IgD-negative memory B cell (primary cell): ENCODE measurements around the gene RGS7. TPM values are rescaled to one million over a fixed set of nuclear protein-coding genes. Genes with fewer than 3 reads are reported as not detected.
"Not testable (repeated sequence)": the region's sequence is repeated elsewhere in the genome, so short reads cannot be mapped to it uniquely, and the experiment has no call there.

ENCODE experiments used
- H3K27ac Mint-ChIP-seq, 3 donors: one replicate each; pipeline ENCODE4 v1.8.0; 2020 to 2022; ENCODE audit warnings: mild to moderate bottlenecking in 3 of 3, mixed read lengths in 3 of 3, moderate library complexity in 1 of 3
- H3K27me3 Mint-ChIP-seq: one replicate; pipeline ENCODE4 v1.8.0; 2021; ENCODE audit warnings: mixed read lengths
- H3K36me3 Mint-ChIP-seq: one replicate; pipeline ENCODE4 v1.8.0; 2020; ENCODE audit warnings: mild to moderate bottlenecking, mixed read lengths
- H3K4me1 Mint-ChIP-seq, 3 donors: one replicate each; pipeline ENCODE4 v1.8.0; 2020 to 2022; ENCODE audit warnings: mixed read lengths in 3 of 3, mild to moderate bottlenecking in 1 of 3
- H3K4me3 Mint-ChIP-seq, 4 donors: one replicate each; pipeline ENCODE4 v1.8.0; 2020 to 2022; ENCODE audit warnings: mild to moderate bottlenecking in 4 of 4, mixed read lengths in 4 of 4, moderate library complexity in 3 of 4
- H3K9me3 Mint-ChIP-seq, 3 donors: one replicate each; pipeline ENCODE4 v1.8.0; 2020 to 2021; ENCODE audit warnings: mixed read lengths in 3 of 3, mild to moderate bottlenecking in 1 of 3
- polyA plus RNA-seq: library from polyadenylated mRNA; unstranded; fragments of 300-500 nt; fragmentation: Illumina TruSeq; gene quantifications from one replicate; pipeline ENCODE4 v1.2.3, GENCODE V29; 2021

Gene RGS7
- polyA plus RNA-seq, 1 donor from 2014 or later = 0.54 TPM

DNA sequence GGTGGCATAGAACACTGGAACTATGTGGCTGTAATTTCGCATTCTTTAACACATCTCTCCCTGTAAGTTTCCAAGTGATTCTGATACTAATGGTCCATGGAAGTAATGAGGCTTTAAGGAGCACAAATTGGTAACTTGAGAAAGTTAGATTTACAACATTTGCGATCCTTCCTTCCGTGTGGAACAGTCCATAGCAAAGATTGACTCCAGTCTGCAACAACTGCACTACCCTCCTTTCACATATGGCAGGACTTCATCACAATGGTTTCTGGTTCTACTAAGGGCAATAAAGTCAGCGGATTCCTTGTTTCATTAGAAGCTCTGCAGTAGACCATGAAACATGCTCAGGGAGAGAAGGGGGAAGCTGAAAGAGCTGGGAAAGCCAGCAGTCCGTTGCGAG is 261.2 kb downstream of the RGS7 start:
- Mint-ChIP-seq H3K27me3 (no peaks in the 10 kb centered on the region), H3K4me3 (no peak overlapping the region), H3K36me3 (no peaks in the 10 kb centered on the region), H3K9me3 (peaks cover 0 to 3% (median 2%) of the 10 kb centered on the region in 3 donors), H3K27ac (no peak overlapping the region), H3K4me1 (no peaks in the 10 kb centered on the region)

DNA sequence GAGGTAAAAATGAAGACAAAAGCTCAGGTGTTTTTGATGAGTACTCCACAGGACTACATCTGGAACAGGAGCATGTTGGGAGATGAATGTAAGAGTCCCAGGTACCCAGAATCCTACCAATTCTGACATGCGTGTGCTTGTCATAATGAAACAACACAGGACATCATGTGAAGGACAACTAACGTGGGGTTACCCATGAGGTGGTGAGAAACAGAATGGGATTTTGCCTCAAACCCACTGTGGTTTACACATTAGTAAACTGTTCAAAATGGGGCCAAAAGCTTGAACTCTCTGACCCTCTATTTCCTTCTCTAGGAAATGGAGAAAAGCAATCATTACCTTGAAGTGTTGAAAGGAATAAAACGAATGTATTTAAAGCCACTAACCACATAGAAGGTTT is 266.2 kb downstream of the RGS7 start:
- Mint-ChIP-seq H3K4me3 (no peak overlapping the region), H3K9me3 (peaks cover 0 to 2% (median under 1%) of the 10 kb centered on the region in 3 donors)

DNA sequence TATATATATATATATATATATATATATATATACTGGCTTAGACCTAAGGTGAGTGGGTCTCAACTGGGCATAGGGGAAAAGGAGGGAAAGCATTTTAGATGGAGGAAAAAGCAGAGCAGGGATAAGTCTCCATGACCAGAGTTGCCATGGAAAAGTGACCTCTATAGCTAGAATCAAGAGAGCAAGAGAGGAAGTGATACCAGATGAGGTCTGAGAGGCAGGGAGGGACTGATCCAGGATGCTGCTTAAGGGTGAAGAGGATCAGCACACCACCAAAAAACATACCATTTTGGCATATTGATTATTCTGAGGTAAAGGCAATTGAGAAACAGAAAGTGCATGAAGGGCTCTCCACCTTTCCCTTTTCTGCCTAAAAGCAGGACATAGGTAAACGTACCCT is 267.9 kb downstream of the RGS7 start:
- not testable (repeated sequence) for H3K9me3 Mint-ChIP-seq, H3K36me3 Mint-ChIP-seq, H3K27me3 Mint-ChIP-seq, H3K4me3 Mint-ChIP-seq, H3K27ac Mint-ChIP-seq, H3K4me1 Mint-ChIP-seq

More for the DNA sequence above, 266.2 kb downstream of the RGS7 start:
- peaks cover 2% of the 10 kb centered on the region for H3K36me3 Mint-ChIP-seq
- H3K27ac Mint-ChIP-seq = no peak overlapping the region
- H3K4me1 Mint-ChIP-seq = peaks cover 0 to 8% (median 1%) of the 10 kb centered on the region in 3 donors
- H3K27me3 Mint-ChIP-seq = no peaks in the 10 kb centered on the region

DNA sequence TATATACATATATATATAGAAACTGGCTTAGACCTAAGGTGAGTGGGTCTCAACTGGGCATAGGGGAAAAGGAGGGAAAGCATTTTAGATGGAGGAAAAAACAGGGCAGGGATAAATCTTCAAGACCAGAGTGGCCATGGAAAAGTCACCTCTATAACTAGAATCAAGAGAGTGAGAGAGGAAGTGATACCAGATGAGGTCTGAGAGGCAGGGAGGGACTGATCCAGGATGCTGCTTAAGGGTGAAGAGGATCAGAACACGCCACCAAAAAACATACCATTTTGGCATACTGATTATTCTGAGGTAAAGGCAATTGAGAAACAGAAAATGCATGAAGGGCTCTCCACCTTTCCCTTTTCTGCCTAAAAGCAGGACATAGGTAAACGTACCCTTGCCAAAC is 268.9 kb downstream of the RGS7 start:
- H3K27me3 Mint-ChIP-seq, H3K36me3 Mint-ChIP-seq, H3K4me1 Mint-ChIP-seq, H3K4me3 Mint-ChIP-seq, H3K27ac Mint-ChIP-seq, H3K9me3 Mint-ChIP-seq: not testable (repeated sequence)

DNA sequence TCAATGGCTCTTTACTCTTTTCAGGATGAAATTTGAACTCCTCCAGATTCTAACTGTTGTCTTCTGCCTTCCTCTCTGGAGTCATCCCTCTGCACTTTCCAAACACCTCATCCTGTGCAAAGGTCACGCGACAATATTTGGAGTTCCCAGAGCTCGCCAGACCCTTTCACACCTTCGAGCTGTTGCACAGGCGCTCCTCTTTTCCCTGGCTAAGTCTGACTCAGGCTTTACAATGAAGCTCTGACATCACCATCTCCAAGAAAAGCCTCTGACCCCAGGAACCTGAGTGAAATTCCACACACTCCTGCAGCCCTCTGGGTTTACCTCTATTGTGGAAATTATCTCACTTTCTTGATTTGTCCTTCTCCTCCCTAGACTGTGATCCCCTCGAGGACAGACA is 270.3 kb downstream of the RGS7 start:
- Mint-ChIP-seq H3K27ac (no peak overlapping the region), H3K36me3 (peaks cover 2% of the 10 kb centered on the region), H3K4me1 (peaks cover 0 to 8% (median 1%) of the 10 kb centered on the region in 3 donors)

DNA sequence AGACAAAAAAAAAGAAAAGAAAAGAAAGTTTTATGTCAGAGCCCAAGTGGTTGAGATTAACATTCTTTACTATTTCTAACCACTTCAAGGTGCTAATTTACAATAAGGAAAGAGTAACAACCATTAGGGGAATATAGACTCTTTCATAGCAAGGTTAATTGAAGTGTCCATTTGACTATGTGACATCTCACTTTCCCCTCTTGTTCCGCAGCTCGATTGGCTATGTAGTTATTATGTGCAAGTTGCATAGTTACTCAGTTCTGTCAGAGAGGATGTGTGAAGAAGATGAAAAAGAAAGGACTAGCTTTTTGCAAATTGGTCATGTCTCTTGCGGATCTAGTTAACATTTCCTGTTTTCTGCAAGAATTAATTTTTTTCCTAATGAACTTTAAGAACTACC is 273.7 kb downstream of the RGS7 start:
- no peak overlapping the region for H3K27ac Mint-ChIP-seq
- H3K4me3 Mint-ChIP-seq = no peak overlapping the region
- H3K9me3 Mint-ChIP-seq = peaks cover 0 to 1% (median 0%) of the 10 kb centered on the region in 3 donors
- no peaks in the 10 kb centered on the region for H3K27me3 Mint-ChIP-seq
- peaks cover 0 to 4% (median 1%) of the 10 kb centered on the region in 3 donors for H3K4me1 Mint-ChIP-seq
- no peaks in the 10 kb centered on the region for H3K36me3 Mint-ChIP-seq

More for the DNA sequence above, 270.3 kb downstream of the RGS7 start:
- Mint-ChIP-seq H3K9me3 (peaks cover 0 to under 1% (median 0%) of the 10 kb centered on the region in 3 donors), H3K27me3 (no peaks in the 10 kb centered on the region), H3K4me3 (no peak overlapping the region)

DNA sequence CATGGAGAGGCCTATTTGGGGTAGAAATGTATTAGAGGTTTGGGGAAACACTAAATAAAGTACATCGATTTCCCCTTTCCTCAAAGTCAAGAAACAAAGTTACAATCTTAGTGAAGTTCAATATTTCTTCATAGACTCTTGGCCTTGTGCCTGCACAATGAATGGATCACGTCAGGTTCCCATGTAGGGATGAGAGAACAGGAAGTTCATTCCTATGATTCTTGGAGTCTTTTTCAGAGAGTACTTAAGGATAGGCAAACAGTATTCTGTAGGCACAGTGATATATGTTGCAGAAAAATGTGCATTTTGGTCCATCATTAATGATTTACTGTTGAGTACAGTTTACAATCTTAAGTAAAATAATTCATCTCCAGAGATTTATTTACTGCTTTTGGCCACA is 275.5 kb downstream of the RGS7 start:
- H3K27me3 Mint-ChIP-seq = no peaks in the 10 kb centered on the region
- no peak overlapping the region for H3K4me3 Mint-ChIP-seq
- H3K36me3 Mint-ChIP-seq = no peaks in the 10 kb centered on the region
- peaks cover 0 to 1% (median 0%) of the 10 kb centered on the region in 3 donors for H3K9me3 Mint-ChIP-seq
- H3K27ac Mint-ChIP-seq = no peak overlapping the region
- no peaks in the 10 kb centered on the region for H3K4me1 Mint-ChIP-seq

DNA sequence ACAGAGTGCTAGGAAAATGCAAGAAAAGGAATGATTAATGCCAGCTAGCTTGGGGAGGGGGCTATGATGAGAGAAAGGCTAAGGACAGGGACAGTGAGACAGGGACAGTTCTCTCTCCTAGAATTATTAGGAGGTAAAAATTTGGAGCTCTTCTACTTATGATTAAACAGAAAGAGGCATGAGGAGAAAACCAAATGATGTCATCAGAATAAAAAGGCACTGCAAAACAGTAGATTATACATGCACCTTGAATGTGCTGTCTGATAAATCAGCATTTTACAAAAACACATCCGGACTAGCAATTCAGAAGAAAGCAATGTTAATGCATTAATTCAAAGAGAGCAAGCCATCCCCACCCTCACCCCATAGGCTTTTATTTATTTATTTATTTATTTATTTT is 277.5 kb downstream of the RGS7 start:
- Mint-ChIP-seq H3K27ac (no peak overlapping the region), H3K27me3 (no peaks in the 10 kb centered on the region), H3K36me3 (no peaks in the 10 kb centered on the region), H3K9me3 (peaks cover 0 to 1% (median 0%) of the 10 kb centered on the region in 3 donors), H3K4me3 (no peak overlapping the region), H3K4me1 (no peaks in the 10 kb centered on the region)

DNA sequence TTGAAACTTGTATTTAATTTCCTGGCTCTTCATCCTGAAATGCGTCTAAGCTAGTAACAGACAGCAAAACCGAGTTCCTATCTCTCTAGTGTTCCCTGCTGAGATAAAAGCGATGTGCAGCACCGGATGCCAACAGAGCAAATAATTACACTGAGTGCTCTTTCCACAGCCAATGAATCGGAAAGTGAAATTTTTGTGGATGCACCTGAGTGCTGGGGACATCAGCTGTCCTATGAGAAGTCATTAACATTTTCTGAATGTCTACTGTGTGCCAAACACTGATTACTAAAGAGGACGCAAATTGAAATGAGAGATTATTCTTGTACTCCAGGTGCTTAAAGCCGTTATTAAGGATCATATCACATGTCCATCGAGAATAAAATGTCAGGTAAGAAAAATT is 278.0 kb downstream of the RGS7 start:
- no peaks in the 10 kb centered on the region for H3K36me3 Mint-ChIP-seq
- H3K27ac Mint-ChIP-seq = no peak overlapping the region
- no peaks in the 10 kb centered on the region for H3K4me1 Mint-ChIP-seq
- H3K27me3 Mint-ChIP-seq = no peaks in the 10 kb centered on the region
- H3K4me3 Mint-ChIP-seq = no peak overlapping the region
- H3K9me3 Mint-ChIP-seq = peaks cover 0 to 1% (median 0%) of the 10 kb centered on the region in 3 donors

DNA sequence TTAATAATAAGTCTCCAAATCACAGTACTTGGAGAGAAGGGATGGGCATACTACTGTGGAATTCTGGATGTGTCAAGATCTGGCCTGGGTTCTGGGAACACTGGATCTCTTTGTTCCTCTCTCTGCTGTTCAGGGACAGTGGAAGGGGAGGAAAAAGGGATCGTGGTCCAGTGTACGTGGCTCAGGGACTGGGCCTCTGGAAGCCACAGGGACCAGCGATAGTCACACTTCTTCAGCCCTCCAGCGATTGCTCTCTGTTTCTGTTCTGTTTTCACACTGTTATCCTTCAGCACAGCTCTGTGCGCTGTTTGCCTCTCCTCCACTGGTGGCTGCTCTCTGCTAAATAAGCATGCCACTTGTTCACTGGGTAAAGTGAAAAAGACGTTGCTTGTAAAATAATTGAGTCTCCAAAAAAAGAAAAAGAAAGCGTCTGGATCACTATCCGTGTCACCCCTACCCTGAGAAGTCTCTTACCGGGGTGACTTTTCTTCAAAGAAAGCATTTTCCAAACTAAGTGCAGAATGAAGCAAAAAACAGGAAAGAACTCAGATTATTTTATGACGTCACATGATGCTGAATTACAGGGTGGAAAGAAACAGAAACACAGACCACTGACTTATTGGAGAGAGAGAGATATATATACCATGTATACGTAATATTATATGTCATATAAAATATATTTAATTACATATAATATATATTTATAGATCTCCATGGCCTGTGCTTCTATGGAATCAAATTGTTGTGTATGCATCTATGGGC is 279.4 kb downstream of the RGS7 start:
- no peak overlapping the region for H3K4me3 Mint-ChIP-seq
- no peaks in the 10 kb centered on the region for H3K27me3 Mint-ChIP-seq
- no peaks in the 10 kb centered on the region for H3K4me1 Mint-ChIP-seq
- H3K9me3 Mint-ChIP-seq = peaks cover 0 to 3% (median 0%) of the 10 kb centered on the region in 3 donors
- H3K36me3 Mint-ChIP-seq = no peaks in the 10 kb centered on the region
- no peak overlapping the region for H3K27ac Mint-ChIP-seq

DNA sequence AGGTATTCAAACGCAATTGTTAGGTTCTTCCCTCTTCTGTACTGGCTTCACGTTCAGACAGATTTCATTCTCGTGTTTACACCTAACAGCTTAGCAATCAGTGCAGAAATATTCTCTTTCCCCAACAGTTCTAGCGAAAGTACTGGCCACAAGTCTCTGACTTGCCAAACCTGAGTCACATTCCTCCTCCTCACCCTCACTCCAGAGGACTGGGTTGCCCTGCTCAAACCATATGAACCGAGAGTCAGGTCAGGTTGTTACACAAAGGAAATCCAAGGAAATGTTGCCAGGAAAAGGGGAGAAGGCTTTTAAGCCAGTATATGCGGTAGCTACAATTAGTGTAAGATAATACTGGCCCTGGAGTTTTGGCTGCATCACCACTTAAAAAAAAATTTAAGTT is 282.5 kb downstream of the RGS7 start:
- no peaks in the 10 kb centered on the region for H3K4me1 Mint-ChIP-seq
- H3K9me3 Mint-ChIP-seq = peaks cover 0 to 2% (median 0%) of the 10 kb centered on the region in 3 donors
- no peak overlapping the region for H3K4me3 Mint-ChIP-seq
- no peaks in the 10 kb centered on the region for H3K36me3 Mint-ChIP-seq
- H3K27me3 Mint-ChIP-seq = no peaks in the 10 kb centered on the region
- no peak overlapping the region for H3K27ac Mint-ChIP-seq

DNA sequence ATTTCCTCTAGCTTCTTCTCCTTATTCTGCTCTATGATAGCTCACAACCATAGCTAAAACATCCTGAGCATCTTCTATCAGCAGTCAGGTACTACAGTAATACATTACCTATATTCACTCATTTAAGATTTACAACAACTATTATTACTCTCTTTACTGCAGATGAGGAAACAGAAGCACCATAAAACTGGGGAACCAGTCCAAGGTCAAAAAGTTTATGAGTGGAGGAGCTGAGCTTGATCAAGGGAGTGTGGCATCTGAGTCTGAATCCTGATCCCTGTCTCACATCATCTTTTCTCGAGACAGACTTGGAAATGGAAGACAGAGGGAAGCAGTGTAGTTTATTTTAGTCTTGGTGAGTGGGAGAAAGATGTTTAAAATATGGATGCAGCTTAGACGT is 288.6 kb downstream of the RGS7 start:
- no peaks in the 10 kb centered on the region for H3K36me3 Mint-ChIP-seq
- H3K27ac Mint-ChIP-seq = no peak overlapping the region
- peaks cover 0 to 2% (median 0%) of the 10 kb centered on the region in 3 donors for H3K9me3 Mint-ChIP-seq
- no peaks in the 10 kb centered on the region for H3K27me3 Mint-ChIP-seq
- H3K4me1 Mint-ChIP-seq = peaks cover 0 to 2% (median 0%) of the 10 kb centered on the region in 3 donors
- no peak overlapping the region for H3K4me3 Mint-ChIP-seq

DNA sequence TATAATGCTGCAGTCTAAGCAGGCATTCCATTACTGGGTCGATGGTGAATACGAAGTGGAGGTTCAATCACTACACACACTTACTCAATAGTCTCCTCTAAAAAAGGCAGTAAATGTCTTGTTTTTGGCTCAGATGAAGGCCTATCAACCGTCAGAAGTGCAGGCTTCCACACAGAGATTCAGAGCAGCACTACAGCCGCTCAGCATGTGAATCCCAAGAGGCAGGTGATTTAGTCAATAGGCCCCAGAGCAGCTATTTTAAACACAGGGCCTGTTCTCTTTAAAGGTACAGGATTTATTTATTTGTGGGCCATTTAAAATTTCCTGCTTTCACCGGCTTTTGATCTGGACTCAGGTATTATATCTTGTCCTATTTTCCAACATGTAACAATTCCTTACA is 293.7 kb downstream of the RGS7 start:
- Mint-ChIP-seq H3K9me3 (no peaks in the 10 kb centered on the region), H3K27ac (no peak overlapping the region), H3K4me3 (no peak overlapping the region), H3K27me3 (no peaks in the 10 kb centered on the region), H3K4me1 (no peaks in the 10 kb centered on the region), H3K36me3 (no peaks in the 10 kb centered on the region)

DNA sequence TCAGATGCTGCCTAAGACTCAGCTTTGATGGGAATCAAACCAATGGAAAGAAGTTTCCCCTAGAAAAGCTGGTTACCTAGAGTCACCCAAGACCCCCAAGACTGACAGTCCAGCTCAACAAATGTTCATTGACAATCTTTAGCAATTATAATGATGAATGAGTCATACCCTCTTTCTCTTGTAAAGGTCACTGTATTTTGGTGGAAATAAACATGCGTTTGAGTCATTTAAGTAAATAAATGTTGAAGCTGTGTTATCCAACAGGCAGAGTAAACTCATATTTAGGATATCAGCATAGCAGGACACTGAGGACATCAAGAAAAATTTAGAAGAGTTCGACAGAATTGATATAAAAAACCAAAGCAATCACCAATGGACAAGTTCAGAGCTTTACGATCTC is 295.9 kb downstream of the RGS7 start:
- Mint-ChIP-seq H3K9me3 (peaks cover 0 to 2% (median 0%) of the 10 kb centered on the region in 3 donors), H3K27ac (no peak overlapping the region), H3K4me3 (no peak overlapping the region), H3K36me3 (no peaks in the 10 kb centered on the region), H3K4me1 (no peaks in the 10 kb centered on the region), H3K27me3 (no peaks in the 10 kb centered on the region)

DNA sequence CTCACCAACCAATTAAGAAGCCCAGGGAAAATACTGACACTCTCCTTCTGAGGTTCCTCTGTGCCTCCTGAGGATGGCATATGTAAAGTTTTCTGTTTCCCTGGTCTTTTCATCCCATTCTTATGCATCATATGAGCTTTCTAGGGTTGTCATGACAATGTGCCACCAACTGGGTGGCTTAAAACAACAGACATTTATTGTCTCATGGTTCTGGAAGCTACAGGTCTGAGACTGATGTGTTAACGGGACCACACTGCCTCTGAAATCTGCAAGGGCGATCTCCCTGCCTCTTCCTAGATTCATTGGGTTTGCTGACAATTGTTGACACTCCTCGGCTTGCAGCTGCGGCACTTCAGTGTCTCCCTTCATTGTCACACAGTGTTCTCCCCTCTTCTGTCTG is 308.4 kb downstream of the RGS7 start:
- Mint-ChIP-seq H3K27ac (no peak overlapping the region), H3K4me3 (no peak overlapping the region), H3K4me1 (no peaks in the 10 kb centered on the region), H3K9me3 (peaks cover 0 to 4% (median 1%) of the 10 kb centered on the region in 3 donors), H3K36me3 (no peaks in the 10 kb centered on the region), H3K27me3 (no peaks in the 10 kb centered on the region)

DNA sequence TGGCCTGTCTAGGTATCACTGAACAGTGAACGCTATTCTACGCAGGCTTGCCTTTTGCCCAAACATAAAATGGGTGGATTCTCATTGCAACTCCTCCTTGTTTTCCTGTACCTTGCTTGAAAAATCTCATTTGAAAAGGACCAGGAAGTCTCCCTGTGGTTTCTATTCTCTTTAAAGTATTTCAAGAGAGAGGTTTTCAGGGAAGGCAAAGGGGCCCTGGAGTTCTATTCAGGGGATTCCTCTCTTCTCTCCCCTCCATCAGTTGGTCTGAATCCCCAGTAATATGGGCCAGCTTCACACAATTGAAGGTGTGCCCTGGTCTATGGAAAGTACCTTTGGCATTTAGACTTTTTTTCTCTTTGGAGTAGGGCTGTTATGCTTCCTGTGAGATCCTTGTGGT is 311.3 kb downstream of the RGS7 start:
- Mint-ChIP-seq H3K4me3 (no peak overlapping the region), H3K4me1 (no peaks in the 10 kb centered on the region), H3K36me3 (no peaks in the 10 kb centered on the region), H3K27ac (no peak overlapping the region), H3K9me3 (peaks cover 0 to 1% (median 0%) of the 10 kb centered on the region in 3 donors), H3K27me3 (no peaks in the 10 kb centered on the region)
